GM10266 (cell line): Measurements from ENCODE around the gene C6orf89.
A peak's percentile ranks its signal among the peaks of the same experiment; 100 is the strongest.

Source experiments
- DNase-seq: peaks from one replicate; pipeline ENCODE4 v3.0.0; 2012; ENCODE audit errors: extremely low spot score
- CTCF ChIP-seq: IDR thresholded peaks from 2 replicates; pipeline ENCODE4 v1.5.1; 2012; ENCODE audit warnings: mild to moderate bottlenecking, low read depth; ENCODE audit not compliant: control insufficient read depth, insufficient read depth; ENCODE audit errors: missing control alignments

C6orf89 gene

GRCh38 chr6:36977470-36977941, 91.8 kb downstream of the C6orf89 start:
- DNase-seq = no peak
- TF ChIP-seq CTCF = peak; percentile 56
